Measurements from ENCODE around the gene MYO5A. TPM values are rescaled to one million over a fixed set of nuclear protein-coding genes. Genes with fewer than 3 reads are reported as not detected.

MYO5A gene
- total and polyA plus RNA-seq, 2 donors (not counting 3 experiments of a cell fraction or from before 2014, with no cell fraction given), result 31.9 to 91.9 TPM

GRCh38 chr15:52436981-52437380 lies 91.7 kb downstream of the MYO5A start:
- POLR2A ChIA-PET, result no interaction called here

More at GRCh38 chr15:52436981-52437380, 91.7 kb downstream of the MYO5A start:
- no peak for FAIRE-seq
- dilution Hi-C loops (cut with MboI; ENCODE audit: extremely low pct_ligation_motif_present, low sequenced_read_pairs), result no loop called here
- Histone ChIP-seq H2AFZ (ENCODE audit: low read depth, low read length) (no peak overlapping the region), H3K4me1 (ENCODE audit: control insufficient read depth, extremely low read depth, insufficient read depth, low read length) (no peaks in the 10 kb centered on the region), H3K9me1 (replicated peaks; ENCODE audit: control insufficient read depth, extremely low read depth, insufficient read depth, low read length) (no peaks in the 10 kb centered on the region), H3K27me3 (ENCODE audit: control insufficient read depth in 2 of 2, insufficient read depth in 2 of 2, low read length in 2 of 2) (no peaks in the 10 kb centered on the region), H4K20me1 (replicated peaks; ENCODE audit: control insufficient read depth, extremely low read depth, insufficient read depth, low read length) (peaks cover 2% of the 10 kb centered on the region), H3K9ac (replicated peaks; ENCODE audit: extremely low read depth, insufficient read depth, low read length) (no peak overlapping the region), H3K79me2 (ENCODE audit: control insufficient read depth, insufficient read depth, low read length) (peaks cover 55% of the 10 kb centered on the region), H3K4me2 (ENCODE audit: insufficient read depth, low read length) (no peak overlapping the region), H3K27ac (ENCODE audit: insufficient read depth, low read depth, low read length) (no peak overlapping the region), H3K36me3 (ENCODE audit: control insufficient read depth in 2 of 2, extremely low read depth in 1 of 2, insufficient read depth in 2 of 2, low read length in 2 of 2) (no peaks in the 10 kb centered on the region), H3K4me3 (replicated peaks in 1 of 3; ENCODE audit: insufficient read depth in 1 of 3, low read depth in 1 of 3, low read length in 3 of 3) (no peak overlapping the region), H3K9me3 (replicated peaks; ENCODE audit: control insufficient read depth, insufficient read depth, low read length) (no peaks in the 10 kb centered on the region)
- DNase-seq (ENCODE audit: low read depth, low spot score), result no peak
- intact Hi-C loops (cut with micrococcal nuclease), result no loop called here
- TF ChIP-seq POLR2AphosphoS5 (IDR thresholded peaks at IDR 0.05; ENCODE audit: insufficient read depth, low read depth, low read length) (no peak), CTCF (IDR thresholded peaks at IDR 0.05; ENCODE audit: extremely low read depth in 1 of 2, insufficient read depth in 1 of 2, low read depth in 1 of 2, low read length in 2 of 2) (no peak), EZH2 (IDR thresholded peaks at IDR 0.05; ENCODE audit: borderline replicate concordance, low read depth, low read length, severe bottlenecking) (no peak), GATA2 (IDR thresholded peaks at IDR 0.05; ENCODE audit: insufficient read depth, insufficient read length, low read depth, low read length) (no peak), POLR2A (IDR thresholded peaks at IDR 0.05; ENCODE audit: low read depth, low read length) (no peak)
- BruUV-seq (replicated peaks), result no TSS peak
- CTCF ChIA-PET, result interaction anchor here (0.9 kb wide), 1 partner anchor 30 kb away, joined by 3 read pairs; no protein-coding TSS in a partner anchor

Data from endothelial cell of umbilical vein (primary cell).